GM10847 (cell line): ENCODE results near the gene ANKRD40CL.

Experiments used
- POLR2A ChIP-seq: IDR thresholded peaks from 2 replicates; pipeline ENCODE4 v1.6.1; 2011; ENCODE audit not compliant: insufficient read length; ENCODE audit errors: extremely low read depth

The ANKRD40CL gene

GRCh38 chr17:50737118-50737698 lies 30.1 kb downstream of the ANKRD40CL start:
- TF ChIP-seq POLR2A: no peak

DNA sequence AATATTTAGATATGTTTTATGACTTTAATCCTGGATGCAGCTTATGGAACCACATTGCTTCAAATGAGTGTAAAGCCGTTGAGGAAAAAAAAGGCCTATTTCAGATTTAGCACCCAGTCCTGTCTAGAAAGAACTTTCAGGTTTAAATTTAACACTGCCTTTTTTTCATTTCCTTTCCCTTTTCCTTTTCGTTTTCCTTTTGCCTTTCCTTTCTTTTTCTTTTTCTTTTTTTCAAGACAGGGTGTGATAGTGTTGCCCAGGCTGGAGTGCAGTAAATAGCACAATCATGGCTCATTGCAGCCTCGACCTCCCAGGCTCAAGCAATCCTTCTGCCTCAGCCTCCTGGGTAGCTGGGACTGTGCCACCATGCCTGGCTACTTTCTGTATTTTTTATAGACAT lies 32.0 kb downstream of the ANKRD40CL start:
- TF ChIP-seq POLR2A: no peak

- no peak for TF ChIP-seq POLR2A
Observed at GRCh38 chr17:50731575-50732460, 35.5 kb downstream of the ANKRD40CL start.

DNA sequence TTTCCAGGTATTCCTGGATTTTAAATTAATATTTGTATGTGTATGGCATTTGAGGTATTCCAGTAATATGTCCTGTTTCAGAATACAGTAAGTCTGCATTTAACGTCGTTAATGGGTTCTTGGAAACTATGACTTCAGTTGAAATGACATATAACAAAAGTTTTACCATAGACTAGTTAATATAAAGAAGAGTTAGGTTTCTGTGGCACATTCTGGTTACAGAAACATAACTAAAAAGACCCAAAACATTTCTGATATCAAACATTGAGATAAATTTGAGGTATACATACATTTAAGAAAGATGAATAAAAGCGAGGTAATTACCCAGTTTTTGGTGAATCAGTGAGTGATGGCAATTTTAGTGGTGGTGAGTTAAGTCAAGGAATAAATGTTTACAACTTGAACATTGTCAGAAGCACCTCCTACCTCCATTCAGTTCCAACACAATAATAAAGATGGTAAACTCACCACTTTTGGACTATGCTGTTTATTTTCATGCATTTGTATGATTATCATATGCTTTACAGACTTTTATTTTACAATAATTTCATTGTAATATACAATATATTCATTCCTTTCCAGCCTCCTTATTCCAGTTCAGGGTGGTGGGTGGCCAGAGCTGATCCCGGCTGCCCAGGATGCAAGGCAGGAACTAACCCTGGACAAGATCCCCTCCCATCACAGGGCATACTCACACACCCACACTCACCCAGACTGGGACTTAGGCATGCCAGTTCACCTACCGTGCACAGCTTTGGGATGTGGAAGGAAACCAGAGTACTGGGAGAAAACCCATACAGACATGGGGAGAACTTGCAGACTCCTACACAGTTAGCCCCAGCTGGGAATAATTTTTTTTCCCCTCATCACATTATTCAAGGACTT lies 38.2 kb downstream of the ANKRD40CL start:
- TF ChIP-seq POLR2A: no peak

DNA sequence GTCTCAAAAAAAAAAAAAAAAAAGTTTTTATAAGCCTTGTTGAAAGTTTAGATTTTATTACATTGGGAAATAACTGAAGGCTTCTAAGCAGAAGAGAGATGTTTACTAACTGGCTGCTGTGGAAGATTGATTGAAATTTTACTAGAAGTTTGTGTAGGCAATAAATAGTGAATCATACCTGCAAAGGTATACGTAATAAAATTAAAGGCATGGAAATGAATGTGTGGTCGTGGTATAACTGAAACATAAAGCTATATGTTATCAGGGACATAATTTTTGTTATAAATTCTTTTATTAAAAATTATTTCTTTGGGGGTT lies 39.2 kb downstream of the ANKRD40CL start:
- no peak for TF ChIP-seq POLR2A

DNA sequence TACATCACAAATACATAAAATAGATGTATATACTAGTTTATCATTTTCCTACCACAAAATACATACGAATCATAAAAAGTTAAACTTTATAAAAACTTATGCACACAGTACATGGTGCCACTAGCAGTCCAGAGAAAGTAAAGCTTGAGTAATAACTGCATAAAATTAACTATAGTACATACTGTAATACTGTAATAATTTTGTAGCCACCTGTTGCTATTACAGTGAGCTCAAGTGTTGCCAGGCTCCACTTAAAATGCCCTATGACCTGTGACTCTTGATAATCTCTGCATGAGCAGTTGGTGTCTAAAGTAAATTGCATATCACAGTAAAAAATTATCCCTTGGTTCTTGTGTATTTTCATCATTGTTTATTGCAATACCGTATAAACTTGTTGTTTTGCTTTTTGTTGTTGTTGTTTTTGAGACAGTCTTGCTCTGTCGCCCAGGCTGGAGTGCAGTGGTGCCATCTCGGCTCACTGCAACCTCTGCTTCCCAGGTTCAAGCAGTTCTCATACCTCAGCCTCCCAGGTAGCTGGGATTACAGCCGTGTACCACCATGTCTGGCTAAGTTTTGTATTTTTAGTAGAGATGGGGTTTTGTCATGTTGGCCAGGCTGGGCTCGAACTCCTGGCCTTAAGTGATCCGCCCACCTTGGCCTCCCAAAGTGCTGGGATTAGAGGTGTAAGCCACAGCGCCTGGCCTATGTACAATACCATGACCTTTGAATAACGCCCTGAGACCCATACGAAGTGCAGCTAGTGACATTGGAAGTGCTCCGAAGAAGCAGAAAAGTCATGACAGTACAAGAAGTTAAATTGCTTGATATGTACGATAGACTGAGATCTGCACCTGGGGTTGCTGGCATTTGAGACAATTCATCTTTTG lies 41.3 kb downstream of the ANKRD40CL start:
- no peak for TF ChIP-seq POLR2A

DNA sequence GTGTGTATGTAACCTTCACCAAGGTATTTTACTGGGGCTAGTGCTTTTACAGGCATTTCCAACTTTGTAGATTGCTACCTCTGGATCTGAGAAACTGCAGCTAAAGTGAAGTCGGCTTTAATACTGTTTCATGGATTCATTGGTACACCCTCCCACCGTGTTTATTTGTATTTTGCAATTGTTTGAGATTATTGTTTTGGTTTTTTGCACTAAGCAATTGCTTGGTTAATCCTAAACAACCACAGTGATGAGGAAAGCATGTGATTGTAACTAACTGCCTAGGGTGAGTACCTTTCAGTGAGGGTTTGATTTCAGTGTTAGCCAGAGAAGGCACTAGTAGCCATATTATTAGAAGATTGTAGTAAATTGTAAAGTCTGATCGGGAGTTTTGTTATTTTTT lies 44.6 kb downstream of the ANKRD40CL start:
- no peak for TF ChIP-seq POLR2A

- TF ChIP-seq POLR2A: no peak
Observed at GRCh38 chr17:50721194-50722010, 45.9 kb downstream of the ANKRD40CL start.

DNA sequence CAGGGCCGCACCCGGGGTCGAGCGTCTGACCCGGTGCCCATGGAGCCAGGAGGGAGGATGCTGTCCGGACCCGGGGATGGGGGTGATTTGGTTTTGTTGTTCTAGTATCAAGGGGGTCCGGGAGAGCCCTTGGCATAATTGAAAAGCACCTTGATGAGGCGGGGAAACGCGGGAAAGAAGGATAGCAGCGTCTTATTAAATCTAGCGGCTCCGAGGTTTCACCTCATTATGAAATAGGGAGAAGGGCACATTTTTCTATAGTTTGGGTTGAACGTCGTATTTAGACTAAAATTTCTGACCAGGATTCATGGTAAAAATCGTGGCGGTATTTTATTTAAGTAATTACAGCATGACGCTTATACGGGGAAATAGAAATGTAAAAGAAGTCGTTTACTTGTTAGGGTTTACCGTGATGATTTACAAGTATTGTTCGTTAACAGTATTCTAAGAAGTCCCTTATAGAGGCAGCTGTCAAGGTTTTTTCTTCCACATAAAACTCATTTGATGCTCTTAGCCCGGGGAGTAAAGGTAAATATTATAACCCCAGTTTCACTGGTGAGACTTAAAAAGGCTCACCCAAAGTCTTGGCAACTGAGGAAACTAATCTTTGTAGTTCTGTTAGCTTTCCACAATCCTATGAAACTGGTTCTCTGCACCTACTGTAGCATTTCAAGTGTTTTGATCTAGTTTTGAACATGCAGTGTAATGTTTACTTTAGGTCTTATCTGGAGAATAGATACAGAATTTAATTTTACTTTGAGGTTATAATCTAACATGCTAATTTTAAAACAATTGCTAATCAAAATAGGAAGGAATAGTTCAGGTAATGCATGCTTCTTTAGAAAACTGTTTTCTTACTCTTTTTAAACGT lies 47.2 kb downstream of the ANKRD40CL start:
- no peak for TF ChIP-seq POLR2A

DNA sequence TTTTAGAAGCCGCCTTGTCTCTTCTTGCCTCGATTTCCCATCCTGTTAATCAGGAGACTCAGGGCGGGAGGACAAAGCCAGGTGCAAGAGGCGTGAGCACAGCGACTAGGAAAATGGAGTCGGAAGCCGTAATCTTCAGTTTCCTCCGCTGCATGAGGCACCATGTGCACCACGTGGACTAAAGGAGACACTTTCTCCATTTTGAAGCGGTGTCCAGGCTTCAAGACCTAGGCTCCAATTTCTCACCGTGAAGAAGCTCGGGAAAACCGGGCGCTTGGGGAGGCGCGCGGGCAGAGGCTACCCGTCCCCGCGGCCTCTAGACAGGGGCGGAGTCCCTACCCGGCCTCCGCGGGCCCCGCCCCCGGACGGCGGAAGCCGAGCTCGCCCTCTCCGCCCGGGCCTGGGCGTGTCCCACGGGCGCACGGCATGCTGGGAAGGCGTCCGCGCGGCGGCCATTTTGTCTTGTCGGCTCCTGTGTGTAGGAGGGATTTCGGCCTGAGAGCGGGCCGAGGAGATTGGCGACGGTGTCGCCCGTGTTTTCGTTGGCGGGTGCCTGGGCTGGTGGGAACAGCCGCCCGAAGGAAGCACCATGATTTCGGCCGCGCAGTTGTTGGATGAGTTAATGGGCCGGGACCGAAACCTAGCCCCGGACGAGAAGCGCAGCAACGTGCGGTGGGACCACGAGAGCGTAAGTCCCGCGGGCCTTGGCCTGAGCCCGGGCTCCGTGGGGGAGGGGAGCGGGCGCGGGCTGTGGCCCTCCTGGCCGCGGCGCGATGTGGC lies 48.0 kb downstream of the ANKRD40CL start, which contains the start of gene LUC7L3:
LUC7L3 (plus strand) TSS at position 460 of the 780 bp plus-strand sequence; CDS start at position 590, 130 bp downstream.
- TF ChIP-seq POLR2A: peak; percentile 93

- TF ChIP-seq POLR2A: no peak
Observed at GRCh38 chr17:50715471-50715870, 51.8 kb downstream of the ANKRD40CL start.

DNA sequence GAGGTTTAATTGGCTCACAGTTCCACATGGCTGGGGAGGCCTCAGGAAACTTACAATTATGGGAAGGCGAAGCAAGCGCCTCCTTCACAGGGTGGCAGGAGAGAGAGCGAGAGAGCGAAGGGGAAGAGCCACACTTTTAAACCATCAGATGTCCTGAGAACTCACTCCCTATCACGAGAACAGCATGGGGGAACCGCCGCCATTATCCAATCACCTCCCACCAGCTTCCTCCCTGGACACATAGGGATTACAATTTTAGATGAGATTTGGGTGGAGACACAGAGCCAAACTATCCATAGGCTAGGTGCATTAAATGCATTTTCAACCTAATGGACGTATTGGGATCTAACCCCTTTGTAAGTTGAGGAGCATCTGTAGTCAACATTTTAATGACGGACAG lies 54.7 kb downstream of the ANKRD40CL start:
- TF ChIP-seq POLR2A: no peak
